ENCODE measurements around the gene SHC3.
A peak's percentile ranks its signal among the peaks of the same experiment; 100 is the strongest.

The SHC3 gene

DNA sequence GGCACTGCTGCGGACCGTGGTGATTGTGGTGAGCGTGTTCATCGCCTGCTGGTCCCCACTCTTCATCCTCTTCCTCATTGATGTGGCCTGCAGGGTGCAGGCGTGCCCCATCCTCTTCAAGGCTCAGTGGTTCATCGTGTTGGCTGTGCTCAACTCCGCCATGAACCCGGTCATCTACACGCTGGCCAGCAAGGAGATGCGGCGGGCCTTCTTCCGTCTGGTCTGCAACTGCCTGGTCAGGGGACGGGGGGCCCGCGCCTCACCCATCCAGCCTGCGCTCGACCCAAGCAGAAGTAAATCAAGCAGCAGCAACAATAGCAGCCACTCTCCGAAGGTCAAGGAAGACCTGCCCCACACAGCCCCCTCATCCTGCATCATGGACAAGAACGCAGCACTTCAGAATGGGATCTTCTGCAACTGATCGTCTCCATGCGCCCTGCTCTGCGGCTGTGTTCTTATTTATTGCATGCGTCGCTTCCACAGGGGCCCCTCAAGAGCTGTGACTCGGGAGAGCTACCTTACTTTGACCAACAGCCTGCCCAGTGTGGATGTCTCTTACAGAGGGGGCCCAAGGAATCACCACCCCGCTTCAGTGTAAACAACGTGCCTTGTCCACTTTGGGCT lies 176.6 kb downstream of the SHC3 start:
- DNase-seq (ENCODE audit: low read depth in 2 of 2): no peak

DNA sequence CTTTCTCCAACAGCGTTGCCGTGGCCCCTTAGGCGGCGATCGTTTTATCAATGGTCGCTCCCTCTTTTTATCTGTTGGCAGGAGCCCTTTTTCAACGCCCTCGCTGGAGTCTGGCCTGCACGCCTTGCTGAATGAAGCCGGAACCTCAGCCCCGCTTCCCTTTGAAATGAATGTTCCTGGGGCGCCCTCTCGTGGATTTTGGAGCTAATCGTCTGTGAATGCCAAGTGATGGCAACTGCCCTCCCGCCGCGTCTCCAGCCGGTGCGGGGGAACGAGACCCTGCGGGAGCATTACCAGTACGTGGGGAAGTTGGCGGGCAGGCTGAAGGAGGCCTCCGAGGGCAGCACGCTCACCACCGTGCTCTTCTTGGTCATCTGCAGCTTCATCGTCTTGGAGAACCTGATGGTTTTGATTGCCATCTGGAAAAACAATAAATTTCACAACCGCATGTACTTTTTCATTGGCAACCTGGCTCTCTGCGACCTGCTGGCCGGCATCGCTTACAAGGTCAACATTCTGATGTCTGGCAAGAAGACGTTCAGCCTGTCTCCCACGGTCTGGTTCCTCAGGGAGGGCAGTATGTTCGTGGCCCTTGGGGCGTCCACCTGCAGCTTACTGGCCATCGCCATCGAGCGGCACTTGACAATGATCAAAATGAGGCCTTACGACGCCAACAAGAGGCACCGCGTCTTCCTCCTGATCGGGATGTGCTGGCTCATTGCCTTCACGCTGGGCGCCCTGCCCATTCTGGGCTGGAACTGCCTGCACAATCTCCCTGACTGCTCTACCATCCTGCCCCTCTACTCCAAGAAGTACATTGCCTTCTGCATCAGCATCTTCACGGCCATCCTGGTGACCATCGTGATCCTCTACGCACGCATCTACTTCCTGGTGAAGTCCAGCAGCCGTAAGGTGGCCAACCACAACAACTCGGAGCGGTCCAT lies 177.4 kb downstream of the SHC3 start:
- DNase-seq (ENCODE audit: low read depth in 2 of 2): peak; percentile 32 to 55

DNA sequence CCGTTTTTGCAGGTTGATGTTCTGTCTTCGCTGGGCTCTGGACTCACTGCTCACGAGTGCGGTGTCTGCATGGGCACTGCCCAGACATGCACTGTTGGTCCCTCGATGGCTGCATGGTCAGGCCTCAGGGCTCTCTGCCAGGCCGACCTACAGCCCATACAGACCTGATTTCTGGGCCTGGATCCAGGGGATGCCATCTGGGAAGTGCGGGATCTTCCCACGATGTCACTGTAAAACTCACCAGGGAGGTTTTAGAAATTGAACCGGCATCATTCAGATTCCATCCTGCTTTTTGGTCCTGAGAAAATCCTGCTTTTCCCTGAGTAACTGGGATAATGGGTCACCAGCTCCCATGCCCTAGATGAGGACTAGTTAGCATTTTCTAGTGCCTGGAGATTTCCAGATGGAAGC lies 178.2 kb downstream of the SHC3 start:
- no peak for DNase-seq (ENCODE audit: low read depth in 2 of 2)

DNA sequence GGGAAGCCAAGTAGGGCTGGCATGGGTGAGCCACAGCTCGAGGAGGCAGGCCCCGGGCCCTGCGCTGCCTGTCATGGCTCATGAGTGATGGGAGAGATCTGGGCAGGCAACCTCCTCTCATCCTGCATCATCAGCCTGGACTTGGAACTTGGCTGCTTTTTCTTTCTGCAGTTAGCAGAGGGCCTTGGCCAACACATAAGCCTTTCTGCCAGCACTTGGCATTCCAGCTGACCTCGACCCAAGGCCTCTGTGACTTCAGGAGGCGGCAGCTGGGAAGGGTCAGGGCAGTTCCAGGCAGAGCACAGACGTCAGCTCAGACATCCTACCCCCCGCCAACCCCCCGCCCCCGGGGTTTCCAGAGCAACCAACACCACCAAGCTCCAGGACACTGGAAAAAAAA lies 179.7 kb downstream of the SHC3 start:
- DNase-seq (ENCODE audit: low read depth in 2 of 2): no peak

DNA sequence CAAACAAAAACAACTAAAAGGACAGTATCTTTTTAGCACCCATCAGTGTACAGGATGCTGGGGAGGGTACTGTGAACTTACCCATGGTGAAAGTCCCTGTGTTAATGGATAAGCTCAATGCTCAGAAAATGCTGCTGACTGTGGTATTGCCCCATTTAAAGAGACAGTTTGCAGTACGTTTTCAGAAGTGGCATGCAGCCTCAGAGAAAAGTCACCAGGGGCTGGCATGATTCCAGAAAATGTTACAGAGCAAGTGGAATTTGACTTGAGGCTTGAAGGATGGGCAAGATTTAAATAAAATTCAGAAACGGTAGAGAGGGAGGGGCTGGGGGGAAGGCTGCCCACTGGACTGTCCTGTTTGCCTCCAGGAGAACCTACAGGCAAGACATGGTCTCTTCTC lies 180.1 kb downstream of the SHC3 start:
- DNase-seq (ENCODE audit: low read depth in 2 of 2): no peak

DNA sequence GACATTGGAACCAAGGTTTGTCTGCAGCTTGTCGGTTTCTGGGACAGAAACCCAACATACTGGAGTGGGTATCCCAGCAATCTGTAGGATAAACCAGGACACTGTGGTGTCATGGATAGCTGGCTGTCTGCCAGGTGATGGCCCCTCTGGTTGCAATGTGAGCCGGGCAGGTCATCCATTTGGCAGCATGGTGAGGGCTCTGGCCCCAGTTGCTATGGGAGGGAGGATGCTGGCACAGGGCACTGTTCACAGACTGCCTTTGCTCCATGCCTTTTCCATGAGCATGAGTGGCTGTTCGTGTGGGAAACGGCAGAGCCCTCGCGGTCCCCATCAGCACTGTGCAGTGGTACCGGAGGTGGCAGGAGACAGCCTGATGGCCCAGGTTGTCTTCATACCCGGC lies 181.0 kb downstream of the SHC3 start:
- no peak for DNase-seq (ENCODE audit: low read depth in 2 of 2)

DNA sequence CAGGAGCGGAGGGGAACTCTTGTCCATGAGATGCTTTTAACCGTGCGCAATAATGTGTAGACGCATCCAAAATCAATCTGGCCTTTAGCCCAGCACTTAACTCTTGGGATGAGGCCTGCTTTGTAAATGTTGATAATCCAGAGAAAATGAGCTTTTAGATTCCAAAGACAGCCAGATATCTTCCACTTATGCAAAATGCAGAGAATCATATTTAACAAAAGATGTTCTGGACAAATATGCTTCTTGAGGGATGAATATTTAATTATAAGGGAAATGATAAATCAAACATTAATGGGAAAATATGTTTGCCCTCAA lies 181.7 kb downstream of the SHC3 start:
- no peak for DNase-seq (ENCODE audit: low read depth in 2 of 2)

DNA sequence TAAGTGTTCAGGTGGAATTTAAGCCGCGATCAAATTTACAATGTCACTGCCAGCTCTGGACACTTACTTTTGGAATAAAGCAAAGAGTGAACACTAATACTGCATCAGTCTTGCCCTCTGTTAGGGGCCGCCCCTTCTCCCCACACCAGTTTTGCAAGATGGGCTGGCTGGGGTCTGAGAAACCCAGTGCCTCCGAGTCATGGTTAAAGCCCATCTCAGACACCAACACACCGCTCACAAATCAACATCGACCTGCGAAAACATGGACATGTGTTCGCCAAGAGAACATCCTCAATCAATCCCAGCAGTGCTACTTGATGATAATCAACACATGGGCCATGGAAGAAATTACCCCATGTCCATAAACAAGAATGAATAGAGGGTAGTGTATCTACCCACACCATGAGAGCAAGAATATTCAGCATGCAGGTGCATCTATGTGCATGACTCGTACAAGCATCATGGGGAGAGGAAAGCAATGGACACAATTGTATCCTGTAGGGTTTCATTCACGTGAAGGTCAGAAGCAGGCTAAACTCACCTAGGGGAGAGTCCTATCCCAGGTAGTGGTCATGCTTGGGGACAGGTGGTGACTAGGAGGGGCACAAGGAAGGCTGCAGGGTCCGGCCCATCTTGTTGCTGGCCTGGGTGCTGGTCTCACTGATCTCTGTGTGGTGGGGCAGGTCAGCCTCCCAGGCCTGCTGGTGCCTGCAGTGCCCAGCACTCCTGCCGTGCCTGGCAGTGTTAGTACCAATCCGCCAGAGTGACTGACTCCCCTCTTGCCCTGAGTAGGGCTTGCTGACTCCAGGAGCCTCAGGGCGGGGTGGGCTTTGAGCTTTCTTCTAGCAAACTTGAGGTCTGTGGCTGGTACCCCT lies 182.3 kb downstream of the SHC3 start:
- DNase-seq (ENCODE audit: low read depth in 2 of 2): no peak

DNA sequence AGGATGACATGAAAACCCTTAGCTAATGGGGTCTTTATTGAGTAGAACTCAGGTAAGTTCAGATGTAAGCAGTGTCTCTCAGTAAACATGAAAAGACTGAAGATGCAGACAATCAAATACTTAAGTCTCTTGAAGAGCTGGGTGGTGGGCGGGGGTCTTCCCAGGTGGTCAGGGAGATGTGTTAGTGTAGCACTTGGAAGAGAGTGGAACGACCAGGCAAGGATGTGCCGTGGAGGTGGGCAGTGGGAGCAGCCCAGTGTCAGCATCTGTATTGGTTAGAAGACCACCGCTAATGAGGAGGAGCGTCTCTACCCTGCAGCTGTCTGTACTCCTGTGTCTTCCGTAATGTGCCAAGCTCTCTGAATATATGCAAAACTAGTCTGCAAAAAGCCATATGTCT lies 183.0 kb downstream of the SHC3 start:
- no peak for DNase-seq (ENCODE audit: low read depth in 2 of 2)

DNA sequence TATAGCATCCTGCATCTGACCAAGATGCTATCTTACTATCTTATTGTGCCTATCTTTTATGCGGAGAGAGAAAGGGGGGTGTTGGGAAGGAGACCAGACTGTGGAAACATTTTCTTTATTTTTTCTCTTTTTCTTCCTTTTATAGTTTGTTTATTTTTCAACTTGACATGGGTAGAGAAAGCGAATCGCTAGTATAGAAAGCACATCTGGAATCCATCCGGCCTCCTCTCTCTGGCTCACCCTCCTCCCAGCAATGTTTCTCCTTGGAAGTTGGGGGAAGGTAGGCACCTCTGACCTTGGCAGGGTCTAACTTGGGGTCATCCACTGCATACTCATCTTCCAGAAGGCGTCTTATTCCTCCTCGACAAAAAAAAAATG lies 183.4 kb downstream of the SHC3 start:
- DNase-seq (ENCODE audit: low read depth in 2 of 2): no peak

DNA sequence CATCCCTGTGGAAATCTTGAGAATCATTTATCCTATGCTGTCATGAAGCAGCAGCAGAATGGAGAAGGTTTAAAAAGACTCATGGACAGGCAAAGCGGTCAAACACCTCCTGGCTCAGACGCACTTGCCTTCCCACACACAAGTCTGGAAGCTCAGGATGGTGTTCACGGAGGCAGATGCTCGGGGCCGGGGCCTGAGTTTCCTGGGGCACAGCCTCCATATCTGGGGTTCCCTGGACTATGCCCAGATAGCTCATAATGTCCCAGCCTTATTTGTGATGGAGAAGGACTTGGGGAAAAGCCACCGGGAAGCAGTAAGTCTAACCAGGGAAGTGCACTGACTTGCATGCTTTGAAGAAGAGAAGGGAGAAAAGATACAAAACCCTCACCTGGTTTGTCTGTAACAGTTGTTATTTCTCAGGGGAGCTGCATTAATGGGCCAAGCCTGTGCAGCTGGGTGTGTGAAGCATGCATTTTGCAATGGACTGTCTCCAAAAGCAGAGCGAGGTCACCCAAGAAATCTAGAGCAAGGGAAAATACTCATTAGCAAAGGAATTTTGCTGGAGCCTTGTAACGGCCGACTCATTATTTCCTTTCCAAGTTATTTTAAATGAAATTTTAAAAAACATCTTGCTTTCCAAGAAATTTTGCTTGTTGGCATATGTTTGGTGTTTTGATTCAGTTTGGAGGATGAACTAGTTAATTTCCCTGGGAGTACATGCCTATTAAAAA lies 184.0 kb downstream of the SHC3 start:
- DNase-seq (ENCODE audit: low read depth in 2 of 2): no peak

DNA sequence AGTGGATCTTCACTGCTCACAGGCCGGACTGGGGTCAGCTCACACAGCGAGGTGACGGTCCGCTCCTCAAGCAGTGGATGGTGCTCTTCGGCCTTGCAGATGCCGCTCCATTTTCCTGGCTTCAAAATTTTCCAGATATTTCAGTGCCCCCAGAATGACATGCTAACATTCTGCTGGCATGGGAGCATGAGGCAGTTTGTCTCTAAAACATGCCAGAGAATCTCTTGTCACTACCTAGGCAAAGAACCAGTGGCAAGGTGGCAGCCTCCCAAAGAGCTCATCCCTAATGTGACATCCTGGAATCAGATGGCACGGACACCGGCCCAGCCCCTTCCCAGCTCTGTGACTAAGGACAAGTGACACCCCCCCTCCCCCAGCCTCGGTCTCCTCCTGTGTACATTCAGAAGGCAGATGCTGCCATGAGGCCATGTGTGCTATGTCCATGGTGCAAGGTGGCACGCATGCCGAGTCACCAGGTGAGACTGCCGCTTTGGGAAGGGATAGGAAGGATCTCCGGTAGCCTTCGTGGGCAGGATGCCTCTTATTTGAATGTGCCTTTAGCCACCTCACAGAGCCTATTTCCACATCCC lies 184.7 kb downstream of the SHC3 start:
- no peak for DNase-seq (ENCODE audit: low read depth in 2 of 2)

DNA sequence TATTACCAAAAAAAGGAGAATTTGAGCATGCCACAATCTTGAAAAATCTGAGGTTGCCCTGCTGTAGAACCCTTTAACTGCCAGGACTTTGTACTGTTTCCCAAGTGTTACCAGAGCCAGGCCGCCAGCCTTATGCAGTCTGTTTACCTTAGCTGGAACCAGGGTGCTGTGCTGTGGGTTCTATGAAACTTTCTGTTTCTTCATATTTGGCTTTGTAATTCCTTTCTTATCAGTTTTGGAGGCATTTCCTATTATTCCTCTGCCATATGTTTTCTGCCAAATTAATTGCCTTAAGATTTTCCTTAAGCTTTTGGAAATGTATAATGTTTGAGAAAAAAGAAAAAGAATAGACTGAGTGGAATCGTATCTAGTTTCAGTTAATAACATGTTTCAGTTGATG lies 185.3 kb downstream of the SHC3 start:
- no peak for DNase-seq (ENCODE audit: low read depth in 2 of 2)

DNA sequence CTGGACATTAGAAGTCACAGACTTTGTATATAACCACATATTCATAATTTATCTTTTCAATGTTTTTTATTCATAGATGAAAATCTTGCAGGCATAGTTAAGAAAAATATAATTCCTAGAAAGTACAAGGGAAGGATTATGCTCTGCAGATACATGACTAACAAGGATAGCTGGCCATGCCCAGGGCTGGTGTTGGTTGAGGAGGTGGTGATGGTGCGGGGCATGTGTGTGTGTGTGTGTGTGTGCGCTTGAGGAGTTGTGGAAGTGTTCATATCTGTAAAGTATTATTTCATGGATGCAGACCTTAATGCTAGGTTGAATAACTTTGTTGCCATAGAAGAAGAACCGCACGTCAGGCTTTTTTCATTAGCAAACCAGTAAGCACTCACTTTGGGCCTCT lies 186.1 kb downstream of the SHC3 start:
- DNase-seq (ENCODE audit: low read depth in 2 of 2): no peak

DNA sequence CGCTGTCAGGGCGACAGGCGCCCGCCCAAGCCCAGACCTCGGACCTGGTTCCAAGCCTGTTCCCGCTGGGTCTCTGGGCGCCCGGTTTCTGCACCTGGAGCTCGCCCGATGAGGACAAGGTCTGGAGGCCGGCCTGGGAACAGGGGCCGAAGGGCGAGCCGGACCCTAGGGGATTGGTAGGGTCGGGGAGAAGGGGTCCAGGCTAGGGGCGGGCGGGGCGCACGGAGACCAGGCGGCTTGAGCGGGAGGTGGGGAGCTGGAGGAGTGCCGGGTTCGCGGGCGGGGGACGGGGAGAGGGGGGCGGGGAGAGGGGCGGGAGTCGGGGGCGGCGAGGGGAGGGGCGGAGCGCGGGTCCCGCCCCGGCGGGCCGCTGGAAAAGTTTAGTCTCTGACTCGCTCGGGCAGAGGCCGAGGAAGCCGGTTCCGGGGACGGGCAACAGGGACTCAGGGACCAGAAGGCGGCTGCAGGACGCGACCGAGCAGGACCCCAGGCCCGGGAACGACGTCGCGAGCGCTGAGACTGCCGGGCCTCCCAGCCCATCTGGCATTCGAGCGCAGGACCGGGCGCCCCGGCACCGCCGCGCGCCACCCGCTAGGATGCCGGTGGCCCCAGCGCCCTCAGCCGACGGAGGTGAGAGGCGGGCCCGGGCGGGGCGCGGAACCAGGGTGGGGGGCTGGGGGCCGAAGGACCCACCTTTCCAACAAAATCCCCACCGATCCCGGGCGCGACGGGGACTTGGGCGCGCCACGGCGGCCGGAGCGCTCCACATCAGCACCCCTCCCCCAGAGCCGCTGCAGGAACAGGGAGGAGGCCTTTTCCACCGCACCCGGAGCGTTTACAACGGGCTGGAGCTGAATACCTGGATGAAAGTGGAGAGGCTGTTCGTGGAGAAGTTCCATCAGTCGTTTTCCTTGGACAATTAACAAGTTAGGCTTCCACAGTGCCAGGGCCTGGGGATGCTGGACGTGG lies 187.3 kb downstream of the SHC3 start, which contains the start of gene S1PR3:
TSS of gene S1PR3 (plus strand) at position 403 of the 969 bp plus-strand sequence. CDS start 9,733 bp downstream, outside the sequence.
- no peak for DNase-seq (ENCODE audit: low read depth in 2 of 2)

DNA sequence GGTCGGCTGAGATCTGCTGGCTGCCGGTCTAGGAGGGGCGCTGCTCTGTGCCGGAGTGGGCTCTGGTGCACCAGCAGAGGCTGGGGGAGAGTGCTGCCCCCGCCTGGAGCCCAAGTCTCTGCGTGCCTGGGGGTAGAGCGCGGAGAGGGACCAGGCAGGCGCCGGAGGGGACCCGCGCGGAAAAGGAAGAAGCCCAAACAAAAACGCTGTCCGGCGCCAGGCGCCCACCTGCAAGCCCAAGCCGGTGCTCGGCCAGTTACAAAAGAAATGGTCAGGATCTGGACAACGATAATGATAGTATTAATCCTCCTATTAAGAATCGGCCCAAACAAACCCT lies 187.9 kb downstream of the SHC3 start:
- no peak for DNase-seq (ENCODE audit: low read depth in 2 of 2)

DNA sequence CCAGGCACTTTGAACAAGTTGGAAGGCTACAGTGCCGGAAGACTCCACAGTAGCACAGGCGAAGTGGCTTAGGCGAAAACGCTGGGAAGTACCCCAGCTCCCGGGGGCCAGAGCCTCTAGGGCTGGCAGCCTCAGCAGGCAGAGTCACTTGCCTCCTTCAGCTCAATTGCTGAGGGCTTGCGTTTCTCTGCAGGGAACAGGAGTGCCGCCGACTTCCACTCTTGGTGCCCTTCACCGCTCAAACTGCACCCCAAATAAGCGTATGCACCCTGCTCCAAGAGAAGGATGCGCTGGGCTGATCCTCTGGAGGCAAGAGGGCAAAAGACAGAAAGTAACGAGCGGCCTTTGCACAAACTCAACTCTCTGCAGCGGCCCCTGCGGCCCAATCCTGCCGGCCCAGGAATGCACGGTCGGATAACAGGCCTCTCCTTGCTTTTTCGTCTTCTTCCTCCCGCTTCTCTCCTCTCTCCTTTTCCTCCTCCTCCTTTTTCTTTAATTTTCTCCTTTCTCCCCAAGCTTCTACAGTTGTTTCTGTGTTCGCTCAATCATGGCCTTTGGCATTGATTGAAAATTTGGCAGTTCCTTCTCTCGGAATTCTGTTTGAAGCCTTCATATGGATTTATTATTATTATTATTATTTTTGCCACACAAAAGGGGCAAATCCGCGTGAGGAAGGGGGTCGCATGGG lies 188.4 kb downstream of the SHC3 start:
- DNase-seq (ENCODE audit: low read depth in 2 of 2): no peak

DNA sequence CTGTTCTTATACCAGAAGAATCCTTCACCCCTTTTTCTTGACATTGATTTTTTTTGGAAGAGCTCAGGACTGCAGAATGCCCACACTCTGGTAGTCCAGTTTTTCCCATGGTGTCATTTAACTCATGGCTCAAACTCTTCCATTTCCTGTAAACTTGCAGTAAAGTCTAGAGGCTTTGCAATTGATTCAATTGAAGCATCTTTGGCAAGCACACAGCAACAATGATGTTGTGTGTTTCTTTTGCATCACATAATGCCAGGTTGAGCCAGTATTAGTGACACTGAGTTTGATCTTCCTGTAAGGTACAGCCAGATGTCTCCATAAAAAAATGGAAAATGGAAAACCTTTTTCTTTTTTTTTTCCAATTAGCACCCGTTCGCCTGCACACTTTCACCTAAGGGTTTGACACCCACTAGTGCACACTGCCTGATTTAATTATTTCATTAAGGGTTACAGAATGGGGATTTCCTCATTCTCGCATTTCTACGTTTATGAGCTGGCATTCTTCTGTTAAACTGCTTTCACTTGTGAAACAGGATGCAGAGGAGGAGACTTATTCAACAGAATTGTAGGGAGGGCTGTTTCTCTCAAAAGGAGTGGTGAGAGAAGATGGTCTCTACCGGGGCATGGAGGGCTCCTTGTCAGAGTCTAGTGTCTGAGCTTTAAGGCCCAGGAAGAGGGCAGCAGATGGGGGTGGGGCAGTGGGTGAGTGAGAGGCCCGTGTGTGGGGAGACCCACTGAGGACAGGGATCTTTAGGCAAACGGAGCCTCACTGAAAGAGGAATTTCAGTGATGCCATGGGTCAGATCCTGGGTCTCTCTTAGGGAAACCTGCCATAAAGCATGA lies 189.6 kb downstream of the SHC3 start:
- DNase-seq (ENCODE audit: low read depth in 2 of 2): no peak

DNA sequence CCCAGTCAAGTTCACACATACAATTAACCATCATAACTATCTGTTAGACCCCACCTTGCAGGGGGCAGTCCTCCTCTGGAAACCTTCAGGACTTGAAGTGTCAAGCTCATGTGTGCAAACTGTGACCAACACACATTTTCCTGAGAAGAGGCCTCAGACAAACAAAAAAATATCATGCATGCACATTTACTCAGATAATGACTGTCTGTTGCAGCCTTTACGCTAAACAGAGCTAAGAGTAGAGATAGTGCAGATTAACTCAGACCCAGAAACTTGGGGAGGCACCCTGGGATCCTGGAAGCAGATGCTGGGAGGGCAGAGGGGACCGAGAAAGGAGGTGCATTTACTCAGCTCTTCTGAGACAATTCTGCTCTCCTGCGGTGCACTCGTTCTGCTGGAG lies 191.0 kb downstream of the SHC3 start:
- no peak for DNase-seq (ENCODE audit: low read depth in 2 of 2)

Measured in stimulated activated CD8-positive, alpha-beta memory T cell treated with anti-CD3 and anti-CD28 coated beads, Interleukin-7, amount 100 ng/mL, for 1 hour (primary cell).